Measurements from ENCODE around the gene KCP. TPM values are rescaled to one million over a fixed set of nuclear protein-coding genes. Genes with fewer than 3 reads are reported as not detected.

KCP gene
- polyA plus RNA-seq, 1 donor (not counting 4 experiments of a cell fraction or from before 2014, with no cell fraction given) = not detected

DNA sequence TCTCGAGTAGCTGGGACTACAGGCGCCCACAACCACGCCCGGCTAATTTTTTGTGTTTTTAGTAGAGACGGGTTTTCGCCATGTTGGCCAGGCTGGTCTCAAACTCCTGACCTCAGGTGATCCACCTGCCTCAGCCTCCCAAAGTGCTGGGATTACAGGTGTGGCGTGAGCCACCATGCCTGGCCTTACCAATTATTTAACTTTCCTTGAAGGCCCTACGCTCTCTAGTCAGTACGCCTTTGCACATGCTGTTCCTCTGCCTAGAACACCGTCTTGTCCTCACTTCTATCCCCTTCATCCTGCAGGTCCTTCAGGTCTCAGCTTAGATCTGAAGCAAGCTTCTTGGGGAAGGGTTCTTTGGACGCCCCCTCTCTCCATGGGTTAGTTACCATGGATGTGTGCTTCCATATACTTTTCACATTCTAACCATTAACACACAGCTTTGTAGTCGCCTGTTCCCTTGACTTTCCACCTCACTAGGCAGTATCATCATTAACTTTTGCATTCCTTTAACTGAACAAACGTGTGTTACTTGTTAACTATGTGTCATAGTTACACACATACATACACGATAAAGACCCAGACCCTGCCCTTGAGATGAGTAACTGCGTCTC lies 48.4 kb downstream of the KCP start:
- peaks cover 10 to 17% of the 10 kb centered on the region in 2 experiments for H3K36me3 ChIP-seq (ENCODE audit: control insufficient read depth in 2 of 2, extremely low read depth in 1 of 2, insufficient read depth in 2 of 2, low read length in 2 of 2)
- no peaks in the 10 kb centered on the region for H3K9me1 ChIP-seq (ENCODE audit: control insufficient read depth, extremely low read depth, insufficient read depth, low read length)
- H4K20me1 ChIP-seq (ENCODE audit: control insufficient read depth, extremely low read depth, insufficient read depth, low read length) = no peaks in the 10 kb centered on the region
- FAIRE-seq (peak; percentile 26), DNase-seq (ENCODE audit: low read depth, low spot score) (no peak)
- peak overlapping the region; percentile 80 for H3K27ac ChIP-seq (ENCODE audit: control insufficient read depth, insufficient read depth, low read length)
- H2AFZ ChIP-seq (ENCODE audit: control insufficient read depth, low read length) = peak overlapping the region; percentile 98
- H3K4me1 ChIP-seq (ENCODE audit: control insufficient read depth, extremely low read depth, insufficient read depth, low read length) = peaks cover 18% of the 10 kb centered on the region
- TF ChIP-seq, protein P1, sequence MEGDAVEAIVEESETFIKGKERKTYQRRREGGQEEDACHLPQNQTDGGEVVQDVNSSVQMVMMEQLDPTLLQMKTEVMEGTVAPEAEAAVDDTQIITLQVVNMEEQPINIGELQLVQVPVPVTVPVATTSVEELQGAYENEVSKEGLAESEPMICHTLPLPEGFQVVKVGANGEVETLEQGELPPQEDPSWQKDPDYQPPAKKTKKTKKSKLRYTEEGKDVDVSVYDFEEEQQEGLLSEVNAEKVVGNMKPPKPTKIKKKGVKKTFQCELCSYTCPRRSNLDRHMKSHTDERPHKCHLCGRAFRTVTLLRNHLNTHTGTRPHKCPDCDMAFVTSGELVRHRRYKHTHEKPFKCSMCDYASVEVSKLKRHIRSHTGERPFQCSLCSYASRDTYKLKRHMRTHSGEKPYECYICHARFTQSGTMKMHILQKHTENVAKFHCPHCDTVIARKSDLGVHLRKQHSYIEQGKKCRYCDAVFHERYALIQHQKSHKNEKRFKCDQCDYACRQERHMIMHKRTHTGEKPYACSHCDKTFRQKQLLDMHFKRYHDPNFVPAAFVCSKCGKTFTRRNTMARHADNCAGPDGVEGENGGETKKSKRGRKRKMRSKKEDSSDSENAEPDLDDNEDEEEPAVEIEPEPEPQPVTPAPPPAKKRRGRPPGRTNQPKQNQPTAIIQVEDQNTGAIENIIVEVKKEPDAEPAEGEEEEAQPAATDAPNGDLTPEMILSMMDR (optimal IDR thresholded peaks at IDR 0.05 in 1 of 3, IDR thresholded peaks at IDR 0.05 in 1 of 3, conservative IDR thresholded peaks at IDR 0.05 in 1 of 3; ENCODE audit: extremely low read depth in 1 of 3, insufficient read depth in 2 of 3, low read length in 3 of 3) = no peak
- no peak for TF ChIP-seq EZH2 (IDR thresholded peaks at IDR 0.05; ENCODE audit: low read length)
- H3K4me2 ChIP-seq (ENCODE audit: control insufficient read depth, extremely low read depth, insufficient read depth, low read depth, low read length) = peak overlapping the region; percentile 93
- H3K27me3 ChIP-seq (ENCODE audit: control insufficient read depth, extremely low read depth, insufficient read depth, low read length) = no peaks in the 10 kb centered on the region
- H3K79me2 ChIP-seq (ENCODE audit: control insufficient read depth, insufficient read depth, low read length) = peaks cover 32% of the 10 kb centered on the region
- dilution Hi-C loops (cut with MboI; ENCODE audit: extremely low pct_ligation_motif_present, low sequenced_read_pairs) = no loop called here
- H3K9ac ChIP-seq (ENCODE audit: control insufficient read depth, extremely low read depth, insufficient read depth, low read length) = peak overlapping the region; percentile 91
- H3K9me3 ChIP-seq (ENCODE audit: control insufficient read depth, low read depth, low read length) = no peaks in the 10 kb centered on the region
- H3K4me3 ChIP-seq (ENCODE audit: control insufficient read depth in 2 of 3, extremely low read depth in 1 of 3, insufficient read depth in 2 of 3, low read depth in 1 of 3, low read length in 3 of 3) = peak overlapping the region; percentile 63 to 94 (median 87)

DNA sequence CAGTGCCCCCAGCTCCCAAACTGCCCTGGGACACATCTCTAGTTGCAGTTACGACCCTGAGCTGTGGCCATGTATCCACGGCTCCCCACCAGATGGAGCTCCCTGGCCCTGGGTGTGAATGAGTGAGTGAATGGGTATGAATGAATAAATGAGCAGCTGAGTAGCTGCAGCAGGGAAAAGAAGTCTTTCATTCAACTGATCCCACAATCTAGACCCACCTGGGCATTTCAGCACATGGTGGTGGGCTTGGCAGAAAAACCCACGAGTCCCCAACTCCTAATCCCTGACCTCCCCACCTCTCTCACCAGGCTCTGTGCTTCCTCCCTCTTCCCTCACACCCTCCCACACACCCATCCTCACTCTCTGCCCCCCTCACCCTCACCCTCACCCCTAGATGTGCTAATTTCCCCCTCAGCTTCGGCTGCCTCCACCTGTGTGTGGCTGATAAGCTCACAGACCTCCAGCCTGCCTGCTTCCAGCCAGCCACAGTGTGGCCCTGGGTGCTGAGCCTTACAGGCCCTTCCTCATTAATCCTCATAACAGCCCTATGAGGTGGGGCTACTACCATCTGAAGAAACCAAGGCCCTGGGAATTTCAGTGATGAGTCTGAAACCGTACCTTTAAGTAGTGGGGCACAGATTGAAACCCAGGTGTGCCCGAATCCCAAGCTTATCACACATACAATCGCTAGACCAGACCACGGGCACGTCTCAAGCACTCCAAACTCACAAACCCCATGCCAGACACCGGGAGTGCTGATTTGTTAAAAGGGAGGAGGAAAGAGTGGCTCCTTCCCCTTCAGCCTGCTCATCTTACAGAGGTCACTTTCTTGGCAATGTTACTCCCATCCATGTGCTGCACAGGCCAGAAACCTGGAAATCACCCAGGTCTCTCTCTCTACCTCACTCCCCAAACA lies 50.1 kb downstream of the KCP start:
- dilution Hi-C loops (cut with MboI; ENCODE audit: extremely low pct_ligation_motif_present, low sequenced_read_pairs) = no loop called here
- TF ChIP-seq EZH2 (IDR thresholded peaks at IDR 0.05; ENCODE audit: low read length) = no peak
- TF ChIP-seq, protein P1 (optimal IDR thresholded peaks at IDR 0.05 in 1 of 3, IDR thresholded peaks at IDR 0.05 in 1 of 3, conservative IDR thresholded peaks at IDR 0.05 in 1 of 3; ENCODE audit: extremely low read depth in 1 of 3, insufficient read depth in 2 of 3, low read length in 3 of 3) = peak; percentile 14 to 57 (median 18)
- no peaks in the 10 kb centered on the region for H3K9me1 ChIP-seq (ENCODE audit: control insufficient read depth, extremely low read depth, insufficient read depth, low read length)
- FAIRE-seq (no peak), DNase-seq (ENCODE audit: low read depth, low spot score) (no peak)
- peaks cover 27% of the 10 kb centered on the region for H3K79me2 ChIP-seq (ENCODE audit: control insufficient read depth, insufficient read depth, low read length)
- no peak overlapping the region for H3K27ac ChIP-seq (ENCODE audit: control insufficient read depth, insufficient read depth, low read length)
- H4K20me1 ChIP-seq (ENCODE audit: control insufficient read depth, extremely low read depth, insufficient read depth, low read length) = no peaks in the 10 kb centered on the region
- no peaks in the 10 kb centered on the region for H3K27me3 ChIP-seq (ENCODE audit: control insufficient read depth, extremely low read depth, insufficient read depth, low read length)
- H3K9ac ChIP-seq (ENCODE audit: control insufficient read depth, extremely low read depth, insufficient read depth, low read length) = no peak overlapping the region
- no peak overlapping the region for H3K4me2 ChIP-seq (ENCODE audit: control insufficient read depth, extremely low read depth, insufficient read depth, low read depth, low read length)
- no peaks in the 10 kb centered on the region for H3K9me3 ChIP-seq (ENCODE audit: control insufficient read depth, low read depth, low read length)
- peaks cover 5 to 7% of the 10 kb centered on the region in 2 experiments for H3K36me3 ChIP-seq (ENCODE audit: control insufficient read depth in 2 of 2, extremely low read depth in 1 of 2, insufficient read depth in 2 of 2, low read length in 2 of 2)
- H3K4me1 ChIP-seq (ENCODE audit: control insufficient read depth, extremely low read depth, insufficient read depth, low read length) = peaks cover 14% of the 10 kb centered on the region
- H2AFZ ChIP-seq (ENCODE audit: control insufficient read depth, low read length) = no peak overlapping the region
- H3K4me3 ChIP-seq (ENCODE audit: control insufficient read depth in 2 of 3, extremely low read depth in 1 of 3, insufficient read depth in 2 of 3, low read depth in 1 of 3, low read length in 3 of 3) = no peak overlapping the region

All from keratinocyte (primary cell).